ENCODE data around the gene FEN1. TPM values are rescaled to one million over a fixed set of nuclear protein-coding genes. Genes with fewer than 3 reads are reported as not detected.

Gene FEN1
- total and polyA plus RNA-seq, 2 experiments from 2014 or later: 29.0 to 31.5 TPM

GRCh38 chr11:61752925-61753521 is 39.7 kb upstream of the FEN1 start:
- no peaks in the 10 kb centered on the region for H3K9me2 ChIP-seq (ENCODE audit: insufficient read depth)
- no peak overlapping the region for H3K9ac ChIP-seq
- H3K79me2 ChIP-seq (ENCODE audit: insufficient read depth): no peaks in the 10 kb centered on the region
- in situ Hi-C loops (cut with MboI): no loop called here
- peak overlapping the region; percentile 68 for H2AFZ ChIP-seq
- no peak overlapping the region for H3K4me2 ChIP-seq (ENCODE audit: unreplicated experiment)
- no peaks in the 10 kb centered on the region for H3K9me3 ChIP-seq (ENCODE audit: low read depth)
- no peaks in the 10 kb centered on the region for H3K27me3 ChIP-seq (replicated peaks; ENCODE audit: insufficient read depth)
- H3F3A ChIP-seq (ENCODE audit: insufficient read depth): no peaks in the 10 kb centered on the region
- 29 to 35% methylated on average over 15 to 17 of the region's 17 CpGs for WGBS, 2 experiments (ENCODE audit: low coverage in 1 of 2, low lambda C conversion rate in 2 of 2, missing lambda C conversion rate in 2 of 2)
- no peak overlapping the region for H3K27ac ChIP-seq
- TF ChIP-seq EZH2 (IDR thresholded peaks at IDR 0.05; ENCODE audit: insufficient read depth, poor library complexity, severe bottlenecking): no peak
- TF ChIP-seq EZH2phosphoT487 (IDR thresholded peaks at IDR 0.05; ENCODE audit: insufficient read depth, low read depth): no peak
- H4K20me1 ChIP-seq (ENCODE audit: insufficient read depth): no peaks in the 10 kb centered on the region
- peak overlapping the region; percentile 34 for H3K4me3 ChIP-seq
- no peaks in the 10 kb centered on the region for H3K36me3 ChIP-seq (ENCODE audit: low read depth)
- no peak for DNase-seq
- H3K4me1 ChIP-seq (ENCODE audit: insufficient read depth): 0 out of 2 replicates have a peak, but pooled peaks cover 3% of the 10 kb centered on the region

GRCh38 chr11:61753672-61754071 is 39.0 kb upstream of the FEN1 start:
- H3F3A ChIP-seq (ENCODE audit: insufficient read depth): no peaks in the 10 kb centered on the region
- in situ Hi-C loops (cut with MboI): no loop called here
- no peak for DNase-seq
- TF ChIP-seq EZH2phosphoT487 (IDR thresholded peaks at IDR 0.05; ENCODE audit: insufficient read depth, low read depth): no peak
- TF ChIP-seq EZH2 (IDR thresholded peaks at IDR 0.05; ENCODE audit: insufficient read depth, poor library complexity, severe bottlenecking): no peak
- no peaks in the 10 kb centered on the region for H3K79me2 ChIP-seq (ENCODE audit: insufficient read depth)
- H3K9me3 ChIP-seq (ENCODE audit: low read depth): no peaks in the 10 kb centered on the region
- WGBS, 2 experiments (ENCODE audit: low coverage in 1 of 2, low lambda C conversion rate in 2 of 2, missing lambda C conversion rate in 2 of 2): 63 to 69% methylated on average over 5 of the region's 5 CpGs
- H3K4me2 ChIP-seq (ENCODE audit: unreplicated experiment): no peak overlapping the region
- H3K4me1 ChIP-seq (ENCODE audit: insufficient read depth): 0 out of 2 replicates have a peak, but pooled peaks cover 3% of the 10 kb centered on the region
- no peak overlapping the region for H2AFZ ChIP-seq
- no peaks in the 10 kb centered on the region for H3K36me3 ChIP-seq (ENCODE audit: low read depth)
- H3K9me2 ChIP-seq (ENCODE audit: insufficient read depth): no peaks in the 10 kb centered on the region
- no peak overlapping the region for H3K4me3 ChIP-seq
- no peak overlapping the region for H3K27ac ChIP-seq
- no peaks in the 10 kb centered on the region for H4K20me1 ChIP-seq (ENCODE audit: insufficient read depth)
- no peaks in the 10 kb centered on the region for H3K27me3 ChIP-seq (replicated peaks; ENCODE audit: insufficient read depth)
- H3K9ac ChIP-seq: no peak overlapping the region

- 92 to 94% methylated on average over 20 to 31 of the region's 31 CpGs for WGBS, 2 experiments (ENCODE audit: low coverage in 1 of 2, low lambda C conversion rate in 2 of 2, missing lambda C conversion rate in 2 of 2)
- no peak for DNase-seq
- H3K4me3 ChIP-seq: no peak overlapping the region
- H3K9me3 ChIP-seq (ENCODE audit: low read depth): no peaks in the 10 kb centered on the region
- H3K9me2 ChIP-seq (ENCODE audit: insufficient read depth): no peaks in the 10 kb centered on the region
- no peaks in the 10 kb centered on the region for H3K27me3 ChIP-seq (replicated peaks; ENCODE audit: insufficient read depth)
- H4K20me1 ChIP-seq (ENCODE audit: insufficient read depth): no peaks in the 10 kb centered on the region
- no peaks in the 10 kb centered on the region for H3K36me3 ChIP-seq (ENCODE audit: low read depth)
- H3K79me2 ChIP-seq (ENCODE audit: insufficient read depth): no peaks in the 10 kb centered on the region
- TF ChIP-seq EZH2 (IDR thresholded peaks at IDR 0.05; ENCODE audit: insufficient read depth, poor library complexity, severe bottlenecking) (no peak), EZH2phosphoT487 (IDR thresholded peaks at IDR 0.05; ENCODE audit: insufficient read depth, low read depth) (no peak)
- no peaks in the 10 kb centered on the region for H3F3A ChIP-seq (ENCODE audit: insufficient read depth)
- no peak overlapping the region for H3K9ac ChIP-seq
- no peak overlapping the region for H3K27ac ChIP-seq
- H3K4me2 ChIP-seq (ENCODE audit: unreplicated experiment): no peak overlapping the region
- H2AFZ ChIP-seq: no peak overlapping the region
- in situ Hi-C loops (cut with MboI): no loop called here
- 0 out of 2 replicates have a peak, but pooled peaks cover 3% of the 10 kb centered on the region for H3K4me1 ChIP-seq (ENCODE audit: insufficient read depth)
These were observed 37.9 kb upstream of the FEN1 start for GRCh38 chr11:61754534-61755482.

- Histone ChIP-seq H3K4me1 (ENCODE audit: insufficient read depth) (0 out of 2 replicates have a peak, but pooled peaks cover 3% of the 10 kb centered on the region), H3K27me3 (replicated peaks; ENCODE audit: insufficient read depth) (no peaks in the 10 kb centered on the region), H3K27ac (no peak overlapping the region), H3K9ac (no peak overlapping the region), H2AFZ (no peak overlapping the region), H3F3A (ENCODE audit: insufficient read depth) (no peaks in the 10 kb centered on the region), H3K4me3 (no peak overlapping the region), H3K9me2 (ENCODE audit: insufficient read depth) (no peaks in the 10 kb centered on the region), H4K20me1 (ENCODE audit: insufficient read depth) (no peaks in the 10 kb centered on the region), H3K36me3 (ENCODE audit: low read depth) (no peaks in the 10 kb centered on the region), H3K9me3 (ENCODE audit: low read depth) (no peaks in the 10 kb centered on the region), H3K79me2 (ENCODE audit: insufficient read depth) (no peaks in the 10 kb centered on the region), H3K4me2 (ENCODE audit: unreplicated experiment) (no peak overlapping the region)
- in situ Hi-C loops (cut with MboI): no loop called here
- 87 to 93% methylated on average over 3 to 4 of the region's 4 CpGs for WGBS, 2 experiments (ENCODE audit: low coverage in 1 of 2, low lambda C conversion rate in 2 of 2, missing lambda C conversion rate in 2 of 2)
- TF ChIP-seq EZH2 (IDR thresholded peaks at IDR 0.05; ENCODE audit: insufficient read depth, poor library complexity, severe bottlenecking): no peak
- TF ChIP-seq EZH2phosphoT487 (IDR thresholded peaks at IDR 0.05; ENCODE audit: insufficient read depth, low read depth): no peak
- no peak for DNase-seq
These were observed 36.6 kb upstream of the FEN1 start for GRCh38 chr11:61756147-61756451.

All from GM23248 (cell line).